Muscle layer of duodenum (tissue), 2 donors: ENCODE data around the gene CACNB2.
"Not testable (repeated sequence)": the region's sequence is repeated elsewhere in the genome, so short reads cannot be mapped to it uniquely, and the experiment has no call there.

ENCODE experiments used
- H3K27ac ChIP-seq: one replicate; pipeline ENCODE4 v1.7.0; 2013; ENCODE audit warnings: mild to moderate bottlenecking, low read length
- H3K27me3 ChIP-seq: one replicate; pipeline ENCODE4 v1.7.0; 2013; ENCODE audit warnings: low read depth, mild to moderate bottlenecking, control low read depth, low read length
- H3K36me3 ChIP-seq, 2 donors: one replicate each; pipeline ENCODE4 v1.7.0; 2013; ENCODE audit warnings: low read length in 2 of 2, control low read depth in 1 of 2, mild to moderate bottlenecking in 1 of 2; ENCODE audit not compliant: insufficient read depth in 2 of 2, control insufficient read depth in 1 of 2
- H3K4me1 ChIP-seq, 2 donors: one replicate each; pipeline ENCODE4 v1.7.0; 2013; ENCODE audit warnings: low read length in 2 of 2, mild to moderate bottlenecking in 2 of 2, control low read depth in 1 of 2, moderate library complexity in 1 of 2; ENCODE audit not compliant: insufficient read depth in 2 of 2, control insufficient read depth in 1 of 2
- H3K4me3 ChIP-seq, 2 donors: one replicate each; pipeline ENCODE4 v1.7.0; 2013; ENCODE audit warnings: low read length in 2 of 2, low read depth in 1 of 2, mild to moderate bottlenecking in 1 of 2
- H3K9me3 ChIP-seq, 2 donors: one replicate each; pipeline ENCODE4 v1.7.0; 2013; ENCODE audit warnings: low read length in 2 of 2, control low read depth in 1 of 2, mild to moderate bottlenecking in 1 of 2; ENCODE audit not compliant: control insufficient read depth in 1 of 2
- donor health status: healthy.

The CACNB2 gene

GRCh38 chr10:18561861-18562551 lies 421.8 kb downstream of the CACNB2 start:
- peaks cover 0 to 34% of the 10 kb centered on the region in 2 donors for H3K9me3 ChIP-seq
- no peak overlapping the region for H3K4me3 ChIP-seq
- H3K4me1 ChIP-seq = no peaks in the 10 kb centered on the region
- H3K27me3 ChIP-seq = no peaks in the 10 kb centered on the region
- H3K27ac ChIP-seq = no peak overlapping the region
- peaks cover 9 to 20% of the 10 kb centered on the region in 2 donors for H3K36me3 ChIP-seq

GRCh38 chr10:18563003-18563726 lies 422.9 kb downstream of the CACNB2 start:
- H3K4me1 ChIP-seq = no peaks in the 10 kb centered on the region
- no peak overlapping the region for H3K4me3 ChIP-seq
- H3K9me3 ChIP-seq = peaks cover 0 to 32% of the 10 kb centered on the region in 2 donors
- H3K36me3 ChIP-seq = peaks cover 9 to 20% of the 10 kb centered on the region in 2 donors
- no peak overlapping the region for H3K27ac ChIP-seq
- no peaks in the 10 kb centered on the region for H3K27me3 ChIP-seq

- H3K4me3 ChIP-seq = no peak overlapping the region
- no peak overlapping the region for H3K27ac ChIP-seq
- H3K27me3 ChIP-seq = no peaks in the 10 kb centered on the region
- peaks cover 6 to 8% of the 10 kb centered on the region in 2 donors for H3K36me3 ChIP-seq
- H3K9me3 ChIP-seq = peaks cover 0 to 26% of the 10 kb centered on the region in 2 donors
- H3K4me1 ChIP-seq = no peaks in the 10 kb centered on the region
These were observed 424.8 kb downstream of the CACNB2 start for GRCh38 chr10:18565006-18565405.

GRCh38 chr10:18566177-18566576 lies 426.0 kb downstream of the CACNB2 start:
- Histone ChIP-seq H3K9me3 (peaks cover 0 to 26% of the 10 kb centered on the region in 2 donors), H3K36me3 (peaks cover 0 to 6% of the 10 kb centered on the region in 2 donors), H3K27me3 (no peaks in the 10 kb centered on the region), H3K27ac (no peak overlapping the region), H3K4me1 (no peaks in the 10 kb centered on the region), H3K4me3 (no peak overlapping the region)

GRCh38 chr10:18567343-18567856 lies 427.2 kb downstream of the CACNB2 start:
- Histone ChIP-seq H3K27ac (no peak overlapping the region), H3K27me3 (no peaks in the 10 kb centered on the region), H3K4me3 (no peak overlapping the region), H3K36me3 (peaks cover 0 to 6% of the 10 kb centered on the region in 2 donors), H3K9me3 (peaks cover 0 to 22% of the 10 kb centered on the region in 2 donors), H3K4me1 (no peaks in the 10 kb centered on the region)

- not testable (repeated sequence) for H3K9me3 ChIP-seq
These were observed 430.2 kb downstream of the CACNB2 start for GRCh38 chr10:18570386-18570785.

GRCh38 chr10:18571076-18571475 lies 430.9 kb downstream of the CACNB2 start:
- H3K4me1 ChIP-seq = no peaks in the 10 kb centered on the region
- no peaks in the 10 kb centered on the region for H3K9me3 ChIP-seq
- H3K36me3 ChIP-seq = no peaks in the 10 kb centered on the region
- H3K27me3 ChIP-seq = no peaks in the 10 kb centered on the region
- H3K27ac ChIP-seq = no peak overlapping the region
- H3K4me3 ChIP-seq = no peak overlapping the region

More at GRCh38 chr10:18570386-18570785, 430.2 kb downstream of the CACNB2 start:
- H3K27ac ChIP-seq, H3K27me3 ChIP-seq, H3K4me3 ChIP-seq, H3K36me3 ChIP-seq, H3K4me1 ChIP-seq: not testable (repeated sequence)

GRCh38 chr10:18571780-18572179 lies 431.6 kb downstream of the CACNB2 start:
- Histone ChIP-seq H3K27me3 (no peaks in the 10 kb centered on the region), H3K9me3 (no peaks in the 10 kb centered on the region), H3K4me3 (no peak overlapping the region), H3K36me3 (no peaks in the 10 kb centered on the region), H3K4me1 (no peaks in the 10 kb centered on the region), H3K27ac (no peak overlapping the region)

- Histone ChIP-seq H3K36me3 (peaks cover 0 to 4% of the 10 kb centered on the region in 2 donors), H3K27ac (no peak overlapping the region), H3K4me3 (no peak overlapping the region), H3K4me1 (no peaks in the 10 kb centered on the region), H3K9me3 (no peaks in the 10 kb centered on the region), H3K27me3 (no peaks in the 10 kb centered on the region)
These were observed 432.8 kb downstream of the CACNB2 start for GRCh38 chr10:18572959-18573561.

GRCh38 chr10:18576586-18576985 lies 436.4 kb downstream of the CACNB2 start:
- no peaks in the 10 kb centered on the region for H3K27me3 ChIP-seq
- no peak overlapping the region for H3K4me3 ChIP-seq
- H3K4me1 ChIP-seq = no peaks in the 10 kb centered on the region
- peaks cover 0 to 21% of the 10 kb centered on the region in 2 donors for H3K36me3 ChIP-seq
- no peaks in the 10 kb centered on the region for H3K9me3 ChIP-seq
- no peak overlapping the region for H3K27ac ChIP-seq
